Uterus (tissue), 4 donors: Measurements from ENCODE around the gene SLC12A1. TPM values are rescaled to one million over a fixed set of nuclear protein-coding genes. Genes with fewer than 3 reads are reported as not detected.

Source experiments
- DNase-seq, 2 donors: peaks; one replicate each; pipeline ENCODE4 v3.0.0-alpha.2; 2019 to 2020
- H3K27ac ChIP-seq, 2 donors: fragments of 200-600 bp; sonication (generic); 1 replicate in 1 of 2; 2 replicates in 1 of 2; pipeline ENCODE4 v1.5.1; 2016 to 2018
- H3K27me3 ChIP-seq, 2 donors: fragments of 200-600 bp; sonication (generic); one replicate each; pipeline ENCODE4 v1.5.1; 2018 to 2019; ENCODE audit warnings: control low read depth in 1 of 2
- H3K36me3 ChIP-seq, 2 donors: fragments of 200-600 bp; sonication (generic); one replicate each; pipeline ENCODE4 v1.5.1; 2019; ENCODE audit warnings: control low read depth in 1 of 2
- H3K4me1 ChIP-seq, 2 donors: fragments of 200-600 bp; sonication (generic); one replicate each; pipeline ENCODE4 v1.5.1; 2018 to 2019; ENCODE audit warnings: control low read depth in 1 of 2
- H3K4me3 ChIP-seq, 2 donors: fragments of 200-600 bp; sonication (generic); 1 replicate in 1 of 2; 2 replicates in 1 of 2; pipeline ENCODE4 v1.5.1; 2018 to 2019; ENCODE audit warnings: mild to moderate bottlenecking in 1 of 2
- H3K9me3 ChIP-seq, 2 donors: fragments of 200-600 bp; sonication (generic); one replicate each; pipeline ENCODE4 v1.5.1; 2019; ENCODE audit warnings: control low read depth in 1 of 2
- POLR2A ChIP-seq, 2 donors: fragments of 450-650 bp; IDR thresholded peaks; one replicate each; pipeline ENCODE4 v1.6.1; 2016; ENCODE audit warnings: antibody characterized with exemption in 2 of 2, mild to moderate bottlenecking in 1 of 2, moderate library complexity in 1 of 2
- intact Hi-C: fragments of 100-400 bp; cut with DNase I; formaldehyde crosslinking; loops from one replicate; pipeline ENCODE4 v1.15.1; 2023; ENCODE audit warnings: low total_unique reads
- total RNA-seq, 4 donors: library from RNA; depleted of rRNA in 3 of 4; stranded (reverse); fragments of >200 nt in 3 of 4; gene quantifications; one replicate each; pipeline versions ENCODE4 v1.1.0 to v1.2.4, GENCODE V29; 2014 to 2023
- TF ChIP-seq, protein P1 (sequence below), 4 experiments: fragments of 200-600 bp in 2 of 4; fragments of 450-650 bp in 2 of 4; sonication (generic) in 2 of 4; IDR thresholded peaks; one replicate each; pipeline ENCODE4 v1.5.1; 2016 to 2019; ENCODE audit warnings: antibody characterized with exemption in 4 of 4, mild to moderate bottlenecking in 2 of 4, moderate library complexity in 1 of 4
- donor health status: DM: yes; HTN: yes; CAD: no.

SLC12A1 gene
- total RNA-seq, 4 donors from 2014 or later: 0.41 TPM; not detected in 3

DNA sequence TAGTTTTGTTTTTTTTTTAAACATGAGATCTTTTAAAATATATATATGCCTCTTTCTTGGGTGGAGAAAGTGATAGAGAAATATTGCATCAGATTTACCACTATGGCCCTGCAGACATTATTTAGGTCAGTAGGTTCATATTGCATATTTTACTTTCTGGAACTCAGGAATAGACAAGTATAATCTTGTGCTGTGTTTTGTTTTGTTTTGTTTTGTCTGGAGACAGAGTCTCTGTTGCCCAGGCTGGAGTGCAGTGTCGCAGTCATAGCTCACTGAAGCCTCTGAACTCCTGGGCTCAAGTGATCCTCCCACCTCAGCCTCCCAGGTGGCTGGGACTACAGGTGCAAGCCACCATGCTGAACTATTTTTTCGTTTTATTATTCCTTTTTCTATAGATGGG lies 103.6 kb downstream of the SLC12A1 start:
- H3K36me3 ChIP-seq: no peaks in the 10 kb centered on the region
- H3K27ac ChIP-seq: no peak overlapping the region
- no peak overlapping the region for H3K4me3 ChIP-seq
- H3K27me3 ChIP-seq: no peaks in the 10 kb centered on the region
- no peak for TF ChIP-seq POLR2A (IDR thresholded peaks at IDR 0.05)
- TF ChIP-seq, protein P1, sequence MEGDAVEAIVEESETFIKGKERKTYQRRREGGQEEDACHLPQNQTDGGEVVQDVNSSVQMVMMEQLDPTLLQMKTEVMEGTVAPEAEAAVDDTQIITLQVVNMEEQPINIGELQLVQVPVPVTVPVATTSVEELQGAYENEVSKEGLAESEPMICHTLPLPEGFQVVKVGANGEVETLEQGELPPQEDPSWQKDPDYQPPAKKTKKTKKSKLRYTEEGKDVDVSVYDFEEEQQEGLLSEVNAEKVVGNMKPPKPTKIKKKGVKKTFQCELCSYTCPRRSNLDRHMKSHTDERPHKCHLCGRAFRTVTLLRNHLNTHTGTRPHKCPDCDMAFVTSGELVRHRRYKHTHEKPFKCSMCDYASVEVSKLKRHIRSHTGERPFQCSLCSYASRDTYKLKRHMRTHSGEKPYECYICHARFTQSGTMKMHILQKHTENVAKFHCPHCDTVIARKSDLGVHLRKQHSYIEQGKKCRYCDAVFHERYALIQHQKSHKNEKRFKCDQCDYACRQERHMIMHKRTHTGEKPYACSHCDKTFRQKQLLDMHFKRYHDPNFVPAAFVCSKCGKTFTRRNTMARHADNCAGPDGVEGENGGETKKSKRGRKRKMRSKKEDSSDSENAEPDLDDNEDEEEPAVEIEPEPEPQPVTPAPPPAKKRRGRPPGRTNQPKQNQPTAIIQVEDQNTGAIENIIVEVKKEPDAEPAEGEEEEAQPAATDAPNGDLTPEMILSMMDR (IDR thresholded peaks at IDR 0.05): no peak
- intact Hi-C loops: no loop called here
- H3K9me3 ChIP-seq: no peaks in the 10 kb centered on the region
- DNase-seq: no peak
- H3K4me1 ChIP-seq: no peaks in the 10 kb centered on the region

DNA sequence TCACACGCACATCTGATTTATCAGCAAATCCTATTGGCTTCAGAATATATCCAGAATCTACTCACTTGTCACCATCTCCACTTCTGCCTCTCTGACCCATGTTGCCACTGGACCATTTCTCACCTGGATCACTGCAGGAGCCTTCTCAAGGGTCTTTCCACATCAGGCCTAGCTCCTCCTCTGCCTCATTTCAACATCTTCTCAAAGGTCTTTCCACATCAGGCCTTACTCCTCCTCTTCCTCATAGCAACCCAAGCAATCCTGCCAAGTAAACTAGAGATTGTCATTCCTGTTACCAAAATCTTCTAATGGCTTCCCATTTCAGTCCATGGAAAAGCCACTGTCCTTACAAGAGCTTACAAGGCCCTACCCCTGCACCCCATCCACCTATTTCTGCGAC lies 107.1 kb downstream of the SLC12A1 start:
- H3K9me3 ChIP-seq: no peaks in the 10 kb centered on the region
- no peak overlapping the region for H3K27ac ChIP-seq
- H3K4me3 ChIP-seq: no peak overlapping the region
- H3K27me3 ChIP-seq: no peaks in the 10 kb centered on the region
- intact Hi-C loops: no loop called here
- no peaks in the 10 kb centered on the region for H3K4me1 ChIP-seq
- no peaks in the 10 kb centered on the region for H3K36me3 ChIP-seq
- DNase-seq: no peak
- no peak for TF ChIP-seq POLR2A (IDR thresholded peaks at IDR 0.05)
- TF ChIP-seq, protein P1 (IDR thresholded peaks at IDR 0.05): no peak

DNA sequence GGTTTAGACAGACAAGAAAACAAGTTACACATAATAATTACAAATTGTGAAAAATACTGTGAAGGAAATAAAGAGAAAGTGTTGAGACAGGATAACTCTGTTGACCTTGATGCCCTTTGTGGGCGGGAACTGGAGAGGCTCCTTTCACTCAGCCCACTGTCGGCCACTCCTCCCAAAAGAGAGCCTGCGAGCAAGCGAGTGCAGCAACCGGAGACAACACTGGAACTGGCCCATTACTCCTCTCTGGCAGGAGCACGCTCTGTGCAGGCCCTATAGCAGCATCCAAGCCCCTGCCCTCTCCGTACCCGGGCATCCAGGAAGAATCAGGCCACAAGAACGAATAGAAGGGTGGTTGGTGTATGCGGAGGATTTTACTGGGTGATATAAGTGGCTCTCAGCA lies 108.9 kb downstream of the SLC12A1 start:
- intact Hi-C loops: no loop called here
- TF ChIP-seq, protein P1 (IDR thresholded peaks at IDR 0.05): no peak
- TF ChIP-seq POLR2A (IDR thresholded peaks at IDR 0.05): no peak
- H3K36me3 ChIP-seq: no peaks in the 10 kb centered on the region
- DNase-seq: no peak
- no peak overlapping the region for H3K4me3 ChIP-seq
- no peaks in the 10 kb centered on the region for H3K9me3 ChIP-seq
- no peaks in the 10 kb centered on the region for H3K27me3 ChIP-seq
- no peak overlapping the region for H3K27ac ChIP-seq
- no peaks in the 10 kb centered on the region for H3K4me1 ChIP-seq

DNA sequence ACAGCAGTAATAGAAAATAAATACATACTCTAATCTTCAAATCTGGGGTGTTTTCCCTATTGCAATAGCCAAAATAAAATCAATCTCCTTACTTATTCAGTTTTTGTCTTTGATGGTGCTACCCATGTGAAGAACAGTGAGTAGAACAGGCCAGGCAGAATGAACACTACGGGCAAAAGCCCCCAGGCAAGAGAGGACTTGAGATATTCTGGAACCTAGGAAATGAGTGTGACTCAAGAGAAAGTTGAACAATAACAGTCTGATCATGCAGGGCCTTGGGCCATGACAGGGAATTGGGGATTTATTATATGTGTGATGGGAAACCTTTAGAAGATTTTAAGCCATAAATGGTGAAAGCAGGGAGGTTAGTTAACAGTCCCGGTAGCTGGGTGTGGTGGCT lies 111.1 kb downstream of the SLC12A1 start:
- no peaks in the 10 kb centered on the region for H3K36me3 ChIP-seq
- H3K4me3 ChIP-seq: no peak overlapping the region
- DNase-seq: no peak
- H3K27me3 ChIP-seq: no peaks in the 10 kb centered on the region
- no peak for TF ChIP-seq POLR2A (IDR thresholded peaks at IDR 0.05)
- TF ChIP-seq, protein P1 (IDR thresholded peaks at IDR 0.05): no peak
- no peaks in the 10 kb centered on the region for H3K9me3 ChIP-seq
- no peak overlapping the region for H3K27ac ChIP-seq
- H3K4me1 ChIP-seq: no peaks in the 10 kb centered on the region
- intact Hi-C loops: no loop called here

DNA sequence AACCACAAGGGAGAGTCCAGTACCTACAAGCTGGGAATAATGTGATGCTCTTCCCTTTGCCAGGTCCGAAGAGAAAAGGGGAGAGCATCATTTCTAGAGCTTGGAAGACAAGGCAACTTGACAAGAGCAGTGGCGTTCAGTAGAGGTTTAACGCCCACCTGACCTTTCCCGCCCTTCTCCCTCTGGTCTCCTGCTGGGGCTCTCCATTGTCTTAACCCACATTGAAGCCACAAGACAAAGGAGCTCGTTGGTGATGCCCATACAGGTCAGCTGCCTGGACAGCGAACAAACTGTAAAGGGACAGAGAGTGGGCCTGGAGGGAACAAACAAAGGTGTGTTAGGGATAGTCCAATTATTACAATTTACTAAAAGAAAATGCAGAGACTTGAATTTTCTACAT lies 112.0 kb downstream of the SLC12A1 start:
- no peak for DNase-seq
- intact Hi-C loops: no loop called here
- Histone ChIP-seq H3K27ac (no peak overlapping the region), H3K4me1 (no peaks in the 10 kb centered on the region), H3K36me3 (no peaks in the 10 kb centered on the region), H3K27me3 (no peaks in the 10 kb centered on the region), H3K4me3 (no peak overlapping the region), H3K9me3 (no peaks in the 10 kb centered on the region)
- TF ChIP-seq, protein P1 (IDR thresholded peaks at IDR 0.05): no peak
- TF ChIP-seq POLR2A (IDR thresholded peaks at IDR 0.05): no peak
